HG02759 (cell line): ENCODE measurements around the gene CDH11.

Experiments
- ATAC-seq: cut with Tn5 transposase; IDR thresholded peaks from one replicate; pipeline ENCODE4 v1.9.1; 2021; ENCODE audit warnings: mild to moderate bottlenecking, moderate library complexity; ENCODE audit not compliant: unreplicated experiment

The CDH11 gene

DNA sequence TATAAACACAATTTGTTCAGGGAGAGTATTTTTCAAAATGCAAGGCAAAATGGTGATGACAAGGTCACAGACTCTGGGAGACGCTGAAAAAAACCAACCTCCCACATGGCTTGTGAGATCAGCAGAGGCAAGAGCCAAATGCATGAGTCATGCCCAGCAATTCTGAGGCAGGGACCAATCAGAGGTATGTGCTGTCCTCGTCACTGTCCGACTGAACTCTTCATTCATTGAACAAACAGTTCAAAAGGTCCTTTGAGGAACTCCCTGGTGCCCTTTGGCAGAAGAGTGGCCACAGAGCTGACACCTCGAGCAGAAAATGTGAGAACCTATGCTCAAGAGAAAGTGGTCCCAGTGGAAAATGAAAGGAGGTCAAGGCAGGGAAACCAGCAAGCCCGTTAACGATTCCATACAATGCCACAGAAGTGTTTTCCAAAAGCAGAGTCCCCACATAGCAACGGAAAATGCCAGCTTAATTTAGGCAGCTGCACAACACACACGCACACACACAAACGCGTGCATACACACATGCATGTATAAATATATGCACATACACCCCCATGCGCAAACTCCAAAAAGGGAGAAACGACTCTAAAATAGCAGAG is 50.9 kb downstream of the CDH11 start:
- ATAC-seq, result no peak

DNA sequence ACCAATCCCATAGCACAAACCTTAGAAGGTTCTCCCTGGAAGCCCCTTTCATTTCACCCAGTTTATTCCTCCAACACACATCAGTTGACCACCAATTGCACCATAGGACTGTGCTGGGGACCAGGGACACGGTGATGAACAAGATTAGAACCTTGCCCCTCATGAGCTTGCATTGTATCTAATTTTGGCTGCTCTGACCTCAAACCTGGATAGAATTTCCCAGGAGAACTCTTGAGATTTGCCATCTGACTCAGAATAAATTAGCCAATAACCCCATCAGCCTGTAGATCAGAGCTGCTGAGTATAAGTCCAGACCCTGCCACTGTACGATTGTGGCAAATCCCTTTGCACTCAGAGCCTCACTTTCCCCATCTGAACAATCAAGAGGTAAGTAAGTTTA is 52.1 kb downstream of the CDH11 start:
- ATAC-seq, result no peak

DNA sequence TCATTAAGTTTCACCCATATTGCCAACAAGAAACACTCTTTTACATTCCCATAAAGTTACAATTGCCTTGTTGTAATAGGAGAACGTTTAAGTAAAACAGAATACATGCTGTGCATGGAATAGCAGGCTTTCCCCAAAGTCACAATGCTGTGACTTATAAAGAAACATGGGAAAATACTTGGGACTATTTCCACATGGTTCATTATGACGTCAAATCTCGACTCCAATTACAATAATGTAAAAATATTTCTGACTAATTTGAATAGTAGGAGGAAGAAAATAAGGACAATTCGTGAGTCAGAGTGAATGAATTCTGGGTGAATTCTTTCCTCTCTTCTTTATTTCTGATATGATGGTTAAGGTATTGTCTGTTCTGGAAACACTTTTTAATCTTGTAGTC is 52.8 kb downstream of the CDH11 start:
- ATAC-seq, result no peak

DNA sequence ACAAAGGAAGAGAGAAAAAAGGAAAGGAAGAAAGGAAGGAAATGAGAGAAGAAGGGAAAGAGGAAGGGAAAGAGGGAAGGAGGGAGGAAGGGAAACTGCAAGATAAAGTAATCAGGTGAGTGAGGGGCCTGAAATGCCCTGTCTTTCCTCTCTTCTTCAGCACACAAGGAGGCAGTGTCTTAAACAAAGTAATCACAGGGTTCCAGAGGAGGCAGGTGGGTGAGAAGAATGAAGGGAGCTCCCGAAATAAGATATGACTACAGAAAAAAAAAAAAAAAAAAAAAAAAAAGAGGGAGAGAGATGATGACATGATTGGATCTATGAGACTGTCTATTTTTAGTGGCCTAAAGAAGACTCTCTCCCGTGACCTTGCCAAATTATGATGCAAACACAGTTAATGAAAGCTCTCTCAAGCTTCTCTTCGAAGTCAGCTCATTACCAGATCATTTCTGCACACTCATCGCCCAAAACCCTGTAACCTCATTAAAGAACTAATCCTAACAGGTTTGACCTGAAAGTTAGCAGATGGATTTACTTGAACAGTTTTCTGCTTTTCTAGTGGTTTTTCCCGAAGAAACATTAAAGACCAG is 53.6 kb downstream of the CDH11 start:
- no peak for ATAC-seq

DNA sequence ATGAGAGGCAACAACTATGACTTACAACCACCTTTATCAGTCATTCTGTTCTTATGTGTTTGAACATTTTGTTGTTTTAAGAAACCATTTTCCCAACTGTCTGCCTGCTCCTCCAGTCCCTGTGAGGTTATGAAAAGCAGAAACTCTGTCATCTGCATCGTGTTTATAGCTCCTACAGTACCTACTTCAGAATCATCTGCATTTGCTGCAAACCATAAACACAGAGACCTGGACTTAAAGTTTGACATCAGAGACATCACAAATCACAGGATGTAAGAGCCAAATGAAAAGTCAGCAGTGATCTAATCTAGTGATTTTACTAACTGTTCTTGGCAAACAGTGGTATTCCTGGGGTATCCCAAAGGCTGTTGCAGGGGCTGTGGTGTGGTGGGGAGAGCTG is 55.2 kb downstream of the CDH11 start:
- no peak for ATAC-seq

DNA sequence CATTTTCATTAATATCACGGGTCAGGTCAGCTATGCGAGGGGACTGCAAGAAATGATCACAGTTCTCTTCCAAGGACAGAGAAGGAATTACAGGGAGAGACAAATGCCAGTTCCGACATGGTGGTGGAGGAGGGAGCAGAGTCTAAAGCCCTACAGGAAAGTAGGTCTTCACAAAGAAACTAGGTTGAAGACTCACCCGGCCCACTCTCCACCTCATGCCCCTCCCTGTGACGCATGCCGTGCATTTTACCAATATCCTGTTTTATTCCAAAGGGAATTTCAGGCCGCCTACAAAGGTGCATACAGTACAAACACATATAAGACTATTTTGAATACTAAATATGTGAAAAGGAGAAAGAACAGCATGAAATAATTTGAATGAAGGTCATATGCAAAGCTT is 56.8 kb downstream of the CDH11 start:
- no peak for ATAC-seq

DNA sequence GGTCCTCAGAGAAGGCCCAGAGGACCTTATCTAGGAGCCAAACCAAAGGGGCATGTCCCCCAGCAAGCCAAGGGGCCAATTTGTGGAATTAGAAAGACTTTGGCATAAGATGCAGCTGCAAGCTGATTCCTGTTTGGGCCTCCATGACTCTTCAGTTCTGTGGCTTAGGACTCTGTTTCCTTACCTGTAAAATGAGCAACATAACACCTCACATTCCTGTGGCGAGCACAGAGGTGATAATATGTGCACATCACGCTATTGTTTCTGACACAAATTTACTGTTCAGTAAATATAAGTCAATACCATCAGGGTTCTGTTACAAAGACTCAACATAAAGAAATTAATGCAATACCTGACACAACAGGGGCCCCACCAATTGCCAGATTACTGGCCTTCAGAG is 57.7 kb downstream of the CDH11 start:
- ATAC-seq, result no peak

DNA sequence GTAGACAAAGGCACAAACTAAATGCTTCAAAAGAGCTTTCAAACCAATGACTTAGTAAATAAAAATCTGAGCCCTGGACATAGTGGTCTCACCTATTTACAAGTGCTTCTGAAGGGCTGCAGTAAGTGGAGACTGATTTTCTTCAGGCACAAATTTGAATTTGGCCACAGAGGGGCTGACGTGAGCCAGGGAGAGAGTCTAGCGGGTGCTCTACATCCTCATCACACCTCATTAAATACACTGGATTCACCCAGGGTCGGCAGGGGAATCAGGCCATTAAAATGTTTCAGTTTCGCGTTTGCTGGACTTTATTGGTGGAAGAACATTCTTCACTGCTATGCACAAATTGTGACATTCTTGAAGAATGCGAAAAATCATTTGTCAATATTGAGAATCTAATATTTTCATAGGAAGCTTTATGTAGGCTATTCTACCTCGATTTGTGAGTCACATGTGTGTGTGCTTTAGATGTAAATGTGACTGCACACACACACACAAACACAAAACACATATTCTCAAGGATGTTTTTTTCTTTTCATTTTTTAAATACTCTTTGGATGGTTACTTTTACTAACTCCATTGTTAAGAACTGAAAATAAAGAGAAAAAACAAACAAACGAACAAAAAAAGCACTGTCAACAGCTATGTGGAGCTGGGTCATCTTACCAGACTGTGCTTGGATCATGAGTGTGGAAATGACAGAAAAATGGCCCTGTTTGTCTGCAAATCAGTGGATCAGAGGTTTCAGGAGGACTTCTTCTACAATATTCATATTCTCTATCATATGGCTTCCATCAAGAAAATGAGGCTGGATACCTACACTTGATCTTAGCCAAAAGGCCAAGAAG is 58.9 kb downstream of the CDH11 start:
- ATAC-seq, result no peak

DNA sequence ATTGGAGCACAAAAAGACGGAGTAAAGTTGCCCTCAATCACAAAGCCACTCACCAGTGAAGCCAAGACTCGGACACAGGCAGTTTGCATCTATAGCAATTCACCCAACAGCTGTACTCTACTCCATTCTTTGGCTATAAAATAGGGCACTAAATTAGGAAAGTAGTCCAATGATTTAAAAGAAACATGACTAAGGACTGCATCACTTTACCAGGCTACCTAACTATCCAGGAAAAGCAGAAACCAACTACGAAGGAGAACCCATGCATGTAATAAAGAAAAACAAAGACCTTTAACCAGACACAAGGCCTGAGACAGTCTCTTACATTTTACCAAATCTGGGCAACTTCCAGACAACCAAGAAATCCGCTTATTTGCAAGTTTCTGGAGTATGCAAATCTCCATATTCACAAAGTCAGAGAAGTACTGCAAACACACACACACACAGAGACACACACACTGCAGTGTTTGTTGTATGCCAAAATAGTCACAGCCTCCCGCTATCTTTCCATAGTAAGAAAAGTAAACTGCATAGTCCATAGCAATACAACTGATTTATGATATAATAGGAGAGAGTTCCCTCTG is 59.8 kb downstream of the CDH11 start:
- no peak for ATAC-seq

DNA sequence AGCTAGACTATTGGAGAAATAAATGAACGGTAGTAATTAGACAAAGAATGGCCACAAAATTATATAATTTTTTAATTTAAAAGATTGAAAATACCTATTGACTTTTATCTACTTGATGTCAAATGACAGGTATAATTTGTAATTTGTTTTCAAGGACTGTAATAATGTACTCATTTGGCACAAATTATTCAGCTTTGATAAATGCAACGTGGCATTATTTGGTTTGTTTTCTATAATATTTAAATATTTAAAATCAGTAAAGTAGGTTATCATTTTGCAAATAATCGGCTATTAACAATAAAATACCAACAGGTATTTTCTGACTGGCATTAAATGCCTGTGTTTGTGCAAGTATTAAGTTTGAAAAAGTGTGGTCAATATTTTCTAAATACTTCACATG is 60.6 kb downstream of the CDH11 start:
- ATAC-seq, result no peak

DNA sequence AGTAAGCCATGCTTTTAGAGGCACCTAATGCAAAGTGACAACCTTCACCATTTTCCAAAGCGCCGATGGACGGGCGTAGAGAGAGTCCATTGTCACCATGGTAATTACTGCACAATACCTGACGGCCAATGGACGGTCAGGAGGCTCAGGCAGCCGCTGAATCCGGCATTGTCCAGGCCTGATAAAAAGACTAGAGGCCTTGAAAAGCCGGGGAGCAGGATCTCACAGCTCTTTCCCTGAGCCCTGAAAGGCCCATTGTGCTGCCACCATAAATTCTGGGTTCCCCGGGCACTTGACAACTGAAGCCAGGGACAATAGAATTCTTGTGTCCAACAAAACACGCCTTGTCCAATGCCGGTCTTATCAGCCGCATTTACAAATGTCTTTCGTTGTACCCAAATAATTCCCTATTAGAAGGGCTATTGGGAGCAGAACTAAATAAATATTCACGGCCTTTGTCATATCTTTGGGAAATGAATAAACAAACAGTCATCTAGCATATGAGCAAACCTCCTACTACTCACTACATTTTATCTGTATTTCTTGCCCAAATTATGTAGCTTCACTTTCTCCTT is 62.4 kb downstream of the CDH11 start:
- no peak for ATAC-seq

DNA sequence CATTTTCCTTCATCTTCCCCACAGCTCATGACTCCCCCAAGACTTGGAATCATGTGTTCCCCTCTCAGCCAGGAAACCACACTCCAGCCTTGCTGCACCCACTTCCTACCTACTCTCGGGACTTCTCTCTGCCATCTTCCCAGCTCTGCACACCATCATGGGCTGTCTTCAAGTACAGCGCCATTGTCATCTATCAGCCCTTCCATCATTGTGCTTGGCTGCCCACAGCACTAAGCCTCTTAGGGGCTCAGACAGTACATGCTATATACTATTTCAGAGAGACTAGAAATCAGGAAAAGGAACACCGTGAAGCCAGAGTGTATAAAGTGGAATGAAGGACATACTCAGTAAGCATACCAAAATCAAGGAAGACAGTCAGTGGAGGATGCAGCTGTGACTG is 64.7 kb downstream of the CDH11 start:
- ATAC-seq, result no peak

DNA sequence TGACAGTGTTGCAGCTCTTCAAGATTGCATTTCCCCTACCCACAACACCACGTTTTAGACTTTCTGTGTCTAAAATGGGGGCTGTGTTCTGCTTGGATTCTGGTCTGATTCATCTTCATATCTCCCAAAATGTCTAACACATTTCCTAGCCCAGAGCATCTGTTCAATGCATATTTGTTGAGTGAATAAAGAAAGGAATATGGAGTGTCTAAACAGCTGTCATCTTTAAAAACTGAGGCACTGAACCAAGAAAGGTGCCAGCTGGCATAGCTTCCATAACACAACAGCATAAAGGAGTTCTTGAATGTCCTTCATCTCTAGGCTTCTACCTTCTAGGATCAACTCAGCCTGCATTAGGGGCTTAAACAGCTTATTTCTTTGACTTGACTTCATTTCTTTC is 67.4 kb downstream of the CDH11 start:
- no peak for ATAC-seq

DNA sequence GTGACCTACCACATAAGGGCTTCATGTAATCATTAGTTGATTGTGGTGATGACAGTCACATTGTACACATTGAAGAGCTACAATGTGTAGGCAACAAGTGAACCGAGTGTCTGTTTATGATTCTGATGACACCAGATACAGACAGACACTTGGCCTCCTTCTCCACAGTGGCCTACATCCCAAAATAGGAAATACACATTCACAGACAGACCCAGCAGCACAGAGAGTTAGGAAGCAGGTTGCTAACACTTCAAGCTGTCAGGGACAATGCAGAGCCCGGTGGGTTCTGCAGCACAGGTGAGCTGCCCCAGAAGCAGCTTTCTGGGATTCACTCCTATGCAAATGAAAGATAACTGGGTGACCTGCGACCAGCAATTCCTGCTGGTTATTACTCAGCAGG is 72.2 kb downstream of the CDH11 start:
- ATAC-seq, result no peak

DNA sequence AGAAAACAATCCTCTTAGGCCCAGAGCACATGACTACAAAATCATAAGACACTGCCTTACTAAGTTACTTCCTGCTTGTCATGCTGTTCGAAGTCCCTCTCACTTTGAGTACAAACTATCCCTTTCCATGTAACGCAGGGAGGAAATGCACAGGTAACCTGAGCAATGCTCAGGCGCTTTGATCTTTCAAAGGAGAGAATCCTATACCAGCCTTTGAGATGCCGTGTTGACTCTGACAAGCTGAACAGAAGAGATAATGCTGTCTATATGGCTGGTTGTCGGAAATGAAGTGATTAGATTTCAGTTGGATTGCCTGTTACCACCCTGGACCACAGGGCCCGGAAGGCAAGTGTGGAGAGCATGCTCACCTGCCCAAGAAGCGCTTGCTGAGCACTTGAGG is 75.9 kb downstream of the CDH11 start:
- ATAC-seq, result no peak

DNA sequence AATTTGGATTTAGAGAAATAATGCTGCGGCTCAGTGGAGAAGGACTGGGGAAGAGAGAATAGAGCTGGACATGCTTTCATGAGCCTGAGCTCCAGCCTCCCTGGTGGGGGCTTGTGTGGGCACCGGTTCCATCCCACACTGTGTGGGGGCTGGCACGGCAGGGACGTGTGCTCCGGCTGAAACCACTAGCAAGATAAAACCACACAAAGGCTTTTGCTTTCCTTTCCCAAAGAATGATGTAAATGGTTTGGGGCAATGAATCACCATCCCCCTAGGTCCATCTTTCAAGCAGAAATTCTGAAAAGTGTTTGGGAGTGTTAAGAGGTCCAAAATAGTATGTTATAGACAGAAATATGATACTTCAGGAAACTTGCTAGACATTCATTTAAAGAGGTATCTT is 77.0 kb downstream of the CDH11 start:
- ATAC-seq, result no peak

DNA sequence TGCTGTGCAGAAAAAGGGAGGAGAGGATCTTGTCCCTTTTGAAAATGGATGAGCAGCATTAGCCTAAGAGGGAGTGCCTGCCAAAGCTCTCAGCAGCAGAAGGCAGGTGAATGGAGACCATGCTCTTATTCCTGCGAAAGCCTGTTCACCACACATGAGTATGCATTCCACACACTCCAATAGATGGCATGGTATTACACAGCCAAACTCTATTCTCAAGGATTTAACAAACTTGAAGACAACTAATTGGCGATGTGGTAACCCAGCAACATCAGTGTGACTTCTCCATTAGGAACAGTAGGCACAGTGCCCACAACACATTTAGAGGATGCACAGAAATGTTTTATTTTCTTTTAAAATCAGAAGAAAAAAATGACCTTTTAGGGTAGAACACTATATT is 77.8 kb downstream of the CDH11 start:
- no peak for ATAC-seq

DNA sequence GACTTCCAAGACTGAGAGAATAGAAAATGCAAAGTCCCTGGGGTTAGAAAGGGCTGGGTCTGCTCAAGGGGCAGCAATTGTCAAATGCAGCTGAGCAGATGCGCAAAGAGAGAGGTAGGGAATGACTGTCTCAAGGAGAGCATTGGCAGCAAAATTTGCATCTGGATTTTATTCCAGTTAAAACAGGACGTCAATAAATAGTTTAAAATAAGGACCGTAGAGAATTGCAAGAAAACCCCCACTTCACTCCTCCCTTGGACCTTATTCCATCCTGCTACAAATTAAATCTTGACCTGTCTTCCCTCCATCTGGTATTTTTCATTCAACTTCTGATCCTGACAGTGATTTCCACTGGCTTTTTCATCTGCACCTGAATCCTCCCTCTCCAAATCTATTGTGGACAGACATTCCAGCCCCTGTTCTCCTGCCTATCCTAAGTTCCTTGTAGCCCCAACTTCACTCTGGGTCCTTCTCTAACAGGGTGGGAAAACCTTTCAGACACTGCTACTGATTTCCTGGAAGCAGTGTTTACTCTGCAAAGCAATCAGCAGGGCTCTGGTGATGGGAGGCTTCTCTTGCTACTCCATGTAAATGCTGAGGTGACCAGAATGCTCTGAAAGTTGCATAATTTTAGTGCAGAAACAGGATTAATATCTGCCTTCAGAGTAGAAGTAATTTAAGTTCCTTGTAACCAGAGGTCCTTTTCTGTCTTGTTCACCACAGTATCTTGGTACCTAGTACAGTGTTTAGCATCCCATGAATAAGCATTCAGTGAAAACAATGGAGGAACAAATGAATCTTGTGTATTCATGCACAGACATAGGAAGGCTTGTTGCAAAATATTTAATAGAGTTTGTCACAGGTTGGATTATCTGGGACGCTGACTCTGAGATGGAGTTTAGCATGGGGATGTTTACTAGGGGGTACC is 79.2 kb downstream of the CDH11 start:
- ATAC-seq, result no peak

DNA sequence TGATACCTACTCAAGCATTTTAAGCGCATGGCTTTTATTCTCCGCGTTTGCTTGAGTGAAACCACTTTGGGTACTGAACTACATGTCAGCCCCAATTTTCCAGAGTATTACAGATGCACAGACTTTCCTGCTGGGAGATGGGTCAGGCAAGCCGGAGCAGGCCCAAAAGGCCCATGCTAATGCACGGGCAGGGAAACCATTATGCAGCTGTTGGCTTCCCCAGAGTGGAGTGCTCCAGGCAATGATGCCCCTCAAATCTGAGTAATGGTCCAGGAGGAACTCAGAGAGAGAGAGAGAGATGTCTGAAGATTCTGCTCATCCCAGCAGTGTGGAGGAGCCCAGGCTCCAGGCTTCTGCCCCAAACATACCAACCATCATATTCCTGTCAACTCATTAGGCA is 80.2 kb downstream of the CDH11 start:
- ATAC-seq, result no peak

DNA sequence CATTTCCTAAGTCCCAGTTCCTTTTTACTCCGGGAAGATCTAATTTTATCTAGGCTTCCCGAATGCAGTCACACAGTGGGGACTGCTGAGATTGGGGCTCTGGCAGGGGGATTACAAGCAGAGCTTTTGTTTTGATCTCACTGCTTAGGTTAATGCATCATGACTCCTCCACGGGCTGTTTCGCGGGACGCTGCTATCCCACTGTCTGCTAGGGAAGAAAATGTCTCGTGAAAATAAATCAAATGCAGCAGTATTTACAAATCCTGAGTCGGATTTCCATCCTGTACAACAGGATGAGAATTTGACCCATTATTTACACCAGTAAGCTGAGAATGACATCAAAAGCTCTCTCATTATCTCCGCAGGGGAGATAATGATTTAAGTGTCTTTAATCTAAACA is 83.8 kb downstream of the CDH11 start:
- no peak for ATAC-seq

DNA sequence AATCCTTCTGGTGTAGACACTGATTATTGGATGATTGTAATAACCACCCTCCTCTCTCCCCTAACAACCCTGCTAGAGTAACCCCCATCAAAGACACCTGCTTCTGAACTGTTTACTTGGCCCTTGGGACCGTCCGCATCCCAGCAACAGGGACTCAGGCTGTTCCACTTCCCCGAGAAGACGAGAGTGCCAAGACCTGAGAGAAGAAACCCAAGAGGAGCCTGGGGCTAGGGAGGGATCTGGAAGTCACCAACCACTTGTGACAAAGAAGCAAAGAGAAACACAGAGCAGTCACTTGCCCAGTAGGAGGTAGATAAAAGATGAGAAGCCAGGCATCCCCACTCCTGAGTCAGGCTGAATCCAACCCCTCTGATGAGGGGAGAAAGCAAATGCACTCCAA is 84.3 kb downstream of the CDH11 start:
- ATAC-seq, result no peak
